Esophagus muscularis mucosa (tissue), 4 donors: ENCODE results near the gene LRRC61. TPM values are rescaled to one million over a fixed set of nuclear protein-coding genes. Genes with fewer than 3 reads are reported as not detected.
A peak's percentile ranks its signal among the peaks of the same experiment; 100 is the strongest.

Experiments used
- DNase-seq: peaks from one replicate; pipeline ENCODE4 v3.0.0-alpha.2; 2017; ENCODE audit errors: extremely low spot score
- H3K27ac ChIP-seq, 4 donors: fragments of 200-600 bp; sonication (generic); replicated peaks in 1 of 4; 1 replicate in 3 of 4; 2 replicates in 1 of 4; pipeline ENCODE4 v1.5.1; 2016 to 2019; ENCODE audit warnings: mild to moderate bottlenecking in 1 of 4
- H3K27me3 ChIP-seq, 4 donors: fragments of 200-600 bp; sonication (generic); one replicate each; pipeline versions ENCODE4 v1.5.1 to v1.6.0; 2016 to 2019
- H3K36me3 ChIP-seq, 4 donors: fragments of 200-600 bp; sonication (generic); one replicate each; pipeline ENCODE4 v1.5.1; 2016 to 2019
- H3K4me1 ChIP-seq, 4 donors: fragments of 200-600 bp; sonication (generic); one replicate each; pipeline ENCODE4 v1.5.1; 2016 to 2019
- H3K4me3 ChIP-seq, 4 donors: fragments of 200-600 bp; sonication (generic); 1 replicate in 2 of 4; 2 replicates in 2 of 4; pipeline ENCODE4 v1.5.1; 2016 to 2019; ENCODE audit warnings: mild to moderate bottlenecking in 4 of 4, moderate library complexity in 1 of 4
- H3K9me3 ChIP-seq, 4 donors: fragments of 200-600 bp; sonication (generic); 1 replicate in 3 of 4; 2 replicates in 1 of 4; pipeline ENCODE4 v1.5.1; 2016 to 2019
- EP300 ChIP-seq: sonication (generic); formaldehyde crosslinking; IDR thresholded peaks from one replicate; pipeline ENCODE4 v1.6.1; 2017; ENCODE audit warnings: antibody characterized with exemption
- POLR2A ChIP-seq: fragments of 450-650 bp; IDR thresholded peaks from one replicate; pipeline ENCODE4 v1.6.1; 2017; ENCODE audit warnings: antibody characterized with exemption, moderate library complexity, mild to moderate bottlenecking, low read depth
- POLR2AphosphoS5 ChIP-seq, 2 donors: sonication (generic); formaldehyde crosslinking; IDR thresholded peaks; one replicate each; pipeline ENCODE4 v1.6.1; 2017; ENCODE audit warnings: antibody characterized with exemption in 2 of 2
- WGBS: methylation state at CpG from one replicate; pipeline ENCODE4 v1.1.5; 2018; 5-methylcytosine and 5-hydroxymethylcytosine counted together
- intact Hi-C: fragments of 100-400 bp; cut with DNase I; formaldehyde crosslinking; loops from one replicate; pipeline ENCODE4 v1.15.1; 2023
- total RNA-seq, 4 donors: library from RNA; depleted of rRNA; stranded (reverse); fragments of >200 nt; gene quantifications; one replicate each; pipeline versions ENCODE4 v1.1.0 to v1.2.1, GENCODE V29; 2016
- TF ChIP-seq, protein P1 (sequence below), 3 experiments: fragments of 200-600 bp in 2 of 3; fragments of 450-650 bp in 1 of 3; sonication (generic) in 2 of 3; IDR thresholded peaks; one replicate each; pipeline ENCODE4 v1.5.1; 2017 to 2019; ENCODE audit warnings: antibody characterized with exemption in 3 of 3, mild to moderate bottlenecking in 2 of 3, moderate library complexity in 1 of 3

The LRRC61 gene
- total RNA-seq, 4 donors from 2014 or later = 7.9 to 16.5 (median 12.4) TPM

DNA sequence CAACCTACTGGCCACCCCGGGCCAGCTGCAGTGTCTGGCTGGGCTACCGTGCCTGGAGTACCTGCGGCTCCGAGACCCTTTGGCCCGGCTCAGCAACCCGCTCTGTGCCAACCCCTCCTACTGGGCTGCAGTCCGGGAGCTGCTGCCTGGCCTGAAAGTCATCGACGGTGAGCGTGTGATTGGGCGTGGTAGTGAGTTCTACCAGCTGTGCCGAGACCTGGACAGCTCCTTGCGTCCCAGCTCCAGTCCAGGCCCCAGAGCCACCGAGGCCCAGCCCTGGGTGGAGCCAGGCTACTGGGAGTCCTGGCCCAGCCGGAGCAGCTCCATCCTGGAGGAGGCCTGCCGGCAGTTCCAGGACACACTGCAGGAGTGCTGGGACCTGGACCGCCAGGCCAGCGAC lies 14.0 kb downstream of the LRRC61 start:
- Histone ChIP-seq H3K27ac (peak overlapping the region; percentile 65 to 93 (median 72)), H3K36me3 (peaks cover 0 to 20% (median 5%) of the 10 kb centered on the region in 4 donors), H3K27me3 (peaks cover 0 to 11% (median 2%) of the 10 kb centered on the region in 4 donors), H3K9me3 (no peaks in the 10 kb centered on the region), H3K4me3 (no peak overlapping the region), H3K4me1 (peaks cover 36 to 84% (median 83%) of the 10 kb centered on the region in 4 donors)
- 80% methylated on average over 12 of the region's 18 CpGs for WGBS
- no peak for DNase-seq
- TF ChIP-seq EP300 = no peak
- no peak for TF ChIP-seq POLR2A
- TF ChIP-seq POLR2AphosphoS5 (IDR thresholded peaks at IDR 0.05) = no peak
- TF ChIP-seq, protein P1, sequence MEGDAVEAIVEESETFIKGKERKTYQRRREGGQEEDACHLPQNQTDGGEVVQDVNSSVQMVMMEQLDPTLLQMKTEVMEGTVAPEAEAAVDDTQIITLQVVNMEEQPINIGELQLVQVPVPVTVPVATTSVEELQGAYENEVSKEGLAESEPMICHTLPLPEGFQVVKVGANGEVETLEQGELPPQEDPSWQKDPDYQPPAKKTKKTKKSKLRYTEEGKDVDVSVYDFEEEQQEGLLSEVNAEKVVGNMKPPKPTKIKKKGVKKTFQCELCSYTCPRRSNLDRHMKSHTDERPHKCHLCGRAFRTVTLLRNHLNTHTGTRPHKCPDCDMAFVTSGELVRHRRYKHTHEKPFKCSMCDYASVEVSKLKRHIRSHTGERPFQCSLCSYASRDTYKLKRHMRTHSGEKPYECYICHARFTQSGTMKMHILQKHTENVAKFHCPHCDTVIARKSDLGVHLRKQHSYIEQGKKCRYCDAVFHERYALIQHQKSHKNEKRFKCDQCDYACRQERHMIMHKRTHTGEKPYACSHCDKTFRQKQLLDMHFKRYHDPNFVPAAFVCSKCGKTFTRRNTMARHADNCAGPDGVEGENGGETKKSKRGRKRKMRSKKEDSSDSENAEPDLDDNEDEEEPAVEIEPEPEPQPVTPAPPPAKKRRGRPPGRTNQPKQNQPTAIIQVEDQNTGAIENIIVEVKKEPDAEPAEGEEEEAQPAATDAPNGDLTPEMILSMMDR (IDR thresholded peaks at IDR 0.05) = no peak
- intact Hi-C loops = no loop called here

DNA sequence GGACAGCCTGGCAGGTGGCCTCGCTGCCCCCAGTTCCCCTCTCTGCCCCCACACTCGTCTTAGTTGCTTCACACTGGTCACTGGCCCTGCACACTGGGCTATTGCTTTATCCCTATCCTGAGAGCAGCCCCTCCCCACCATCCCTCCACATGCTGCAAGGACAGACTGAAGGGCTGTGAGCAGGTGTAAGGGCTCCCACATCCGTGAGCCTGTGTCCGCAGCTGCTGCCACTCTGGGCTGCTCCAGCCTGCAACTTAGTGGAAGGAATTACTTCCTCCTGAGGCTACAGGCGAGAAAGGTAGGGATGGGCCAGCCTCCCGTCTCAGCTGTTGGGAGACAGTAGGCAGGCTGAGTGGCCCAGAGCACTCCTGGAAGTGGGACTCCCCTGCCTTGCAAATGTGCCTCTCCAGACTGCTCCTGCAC lies 14.5 kb downstream of the LRRC61 start:
- peaks cover 0 to 11% (median 2%) of the 10 kb centered on the region in 4 donors for H3K27me3 ChIP-seq
- peaks cover 36 to 85% (median 84%) of the 10 kb centered on the region in 4 donors for H3K4me1 ChIP-seq
- H3K4me3 ChIP-seq = no peak overlapping the region
- H3K27ac ChIP-seq = peak overlapping the region; percentile 65 to 93 (median 72)
- TF ChIP-seq EP300 (no peak), POLR2A (no peak), POLR2AphosphoS5 (IDR thresholded peaks at IDR 0.05) (no peak)
- TF ChIP-seq, protein P1 (IDR thresholded peaks at IDR 0.05) = no peak
- H3K9me3 ChIP-seq = no peaks in the 10 kb centered on the region
- no peak for DNase-seq
- intact Hi-C loops = no loop called here
- H3K36me3 ChIP-seq = peaks cover 0 to 20% (median 5%) of the 10 kb centered on the region in 4 donors
- WGBS = 91% methylated on average over 5 of the region's 6 CpGs

DNA sequence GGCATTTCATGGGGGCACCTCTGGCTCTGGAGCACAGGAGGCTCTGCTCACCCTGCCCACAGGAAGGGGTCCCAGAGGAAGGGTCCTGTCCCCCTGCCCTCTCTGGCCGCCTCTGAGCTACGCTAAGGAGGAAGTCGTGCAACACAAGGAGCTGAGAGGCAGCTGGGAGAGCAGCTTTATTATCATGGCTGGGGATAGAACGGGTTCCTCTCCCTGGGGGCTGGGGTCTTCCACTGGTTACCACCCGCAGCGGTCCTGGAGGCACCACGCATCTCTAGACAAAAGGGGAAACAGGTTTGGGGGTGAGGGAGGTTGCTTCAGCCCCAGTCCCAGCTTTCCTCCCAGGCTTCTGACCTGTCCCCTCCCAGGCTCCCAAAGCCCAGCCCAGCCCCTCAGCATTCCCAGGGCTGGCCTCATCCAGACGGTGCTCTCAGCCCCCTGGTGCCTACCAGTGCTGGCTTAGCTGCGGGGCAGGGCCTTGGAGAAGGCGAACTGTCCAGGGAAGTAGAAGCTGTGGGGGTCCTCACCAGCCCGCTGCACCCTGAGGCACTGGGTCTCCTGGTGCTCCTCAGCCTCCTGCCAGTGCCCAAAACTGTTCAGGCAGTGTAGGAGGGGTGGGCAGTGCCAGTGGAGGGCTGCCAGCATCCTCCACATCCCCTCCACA lies 15.1 kb downstream of the LRRC61 start:
- intact Hi-C loops = no loop called here
- WGBS = 76% methylated on average over 5 of the region's 11 CpGs
- no peak for DNase-seq

DNA sequence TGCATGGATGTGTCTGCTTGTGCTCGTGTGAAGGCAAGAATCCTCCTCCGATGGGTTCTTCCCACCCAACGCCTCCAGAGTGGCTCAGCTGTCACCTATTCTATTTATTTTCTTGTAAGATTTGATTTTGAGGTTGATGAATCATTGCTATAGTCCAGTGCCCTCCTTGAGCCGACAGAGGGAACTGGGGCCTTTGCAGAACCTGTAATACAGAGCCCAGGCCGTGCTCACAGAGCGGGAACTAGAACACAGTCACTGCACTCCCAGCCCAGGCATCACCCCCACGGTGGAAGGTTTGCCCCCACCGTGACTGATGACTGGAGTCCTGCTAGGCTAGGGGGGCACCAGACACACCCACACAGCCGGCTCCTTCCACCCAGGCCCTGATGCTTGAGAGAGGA lies 16.3 kb downstream of the LRRC61 start:
- TF ChIP-seq POLR2A = no peak
- TF ChIP-seq EP300 = no peak
- 66% methylated on average over 5 of the region's 9 CpGs for WGBS
- H3K27ac ChIP-seq = peak overlapping the region; percentile 82 to 93 (median 88)
- H3K9me3 ChIP-seq = peaks cover 0 to 1% (median 0%) of the 10 kb centered on the region in 4 donors
- intact Hi-C loops = no loop called here
- peak overlapping the region; percentile 59 to 79 (median 68) for H3K4me3 ChIP-seq
- peaks cover 0 to 11% (median 2%) of the 10 kb centered on the region in 4 donors for H3K27me3 ChIP-seq
- peaks cover 0 to 16% (median 5%) of the 10 kb centered on the region in 4 donors for H3K36me3 ChIP-seq
- peaks cover 36 to 79% (median 78%) of the 10 kb centered on the region in 4 donors for H3K4me1 ChIP-seq
- no peak for DNase-seq

More for the DNA sequence above, 15.1 kb downstream of the LRRC61 start:
- no peak overlapping the region for H3K4me3 ChIP-seq
- H3K27ac ChIP-seq = peak overlapping the region; percentile 65 to 93 (median 86)
- TF ChIP-seq POLR2AphosphoS5 (IDR thresholded peaks at IDR 0.05) (no peak), POLR2A (no peak), EP300 (no peak)
- TF ChIP-seq, protein P1 (IDR thresholded peaks at IDR 0.05) = no peak
- H3K9me3 ChIP-seq = no peaks in the 10 kb centered on the region
- peaks cover 36 to 85% (median 84%) of the 10 kb centered on the region in 4 donors for H3K4me1 ChIP-seq
- peaks cover 0 to 11% (median 2%) of the 10 kb centered on the region in 4 donors for H3K27me3 ChIP-seq
- H3K36me3 ChIP-seq = peaks cover 0 to 20% (median 5%) of the 10 kb centered on the region in 4 donors

DNA sequence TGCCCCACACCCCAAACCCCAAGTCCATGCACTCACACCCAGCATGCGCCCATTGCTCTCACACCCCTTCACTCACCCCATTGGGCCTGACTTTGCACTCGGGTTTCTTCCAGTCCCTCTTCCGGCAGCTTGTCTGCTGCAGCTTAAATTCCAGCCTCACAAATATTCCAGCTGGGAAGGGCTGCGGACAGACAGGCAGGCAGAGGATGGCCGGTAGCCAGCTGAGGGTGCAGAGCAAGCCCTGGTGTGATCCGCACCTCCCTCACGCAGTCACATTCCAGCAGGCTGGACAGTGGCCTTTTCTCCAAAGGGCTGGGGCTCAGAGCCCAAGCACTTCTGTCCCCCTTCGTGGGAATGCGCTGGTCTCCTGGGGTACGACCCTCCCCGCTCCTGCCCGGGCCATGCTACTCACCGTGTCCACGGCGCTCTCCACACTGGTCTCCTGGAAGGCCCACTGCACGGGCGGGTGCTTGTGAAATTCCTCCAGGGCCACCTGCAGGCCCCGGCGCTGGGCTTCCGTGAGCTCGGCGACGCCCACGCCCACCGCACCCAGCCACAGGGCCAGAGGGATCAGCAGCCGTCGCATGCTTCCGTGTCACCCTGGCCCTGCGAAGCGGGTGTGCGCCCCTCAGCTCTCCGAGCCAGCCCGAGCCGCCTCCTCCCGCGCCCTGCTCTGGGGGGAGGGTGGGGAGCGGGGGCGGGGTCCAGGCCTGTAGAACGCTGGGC lies 17.0 kb downstream of the LRRC61 start:
- WGBS = 12% methylated on average over 21 of the region's 39 CpGs
- Histone ChIP-seq H3K36me3 (peaks cover 0 to 16% (median 5%) of the 10 kb centered on the region in 4 donors), H3K4me1 (peaks cover 32 to 71% (median 70%) of the 10 kb centered on the region in 4 donors), H3K27ac (peak overlapping the region; percentile 82 to 93 (median 88)), H3K27me3 (peaks cover 0 to 11% (median 2%) of the 10 kb centered on the region in 4 donors), H3K9me3 (peaks cover 0 to 2% (median 0%) of the 10 kb centered on the region in 4 donors), H3K4me3 (peak overlapping the region; percentile 59 to 79 (median 68))
- TF ChIP-seq POLR2A = no peak
- no peak for TF ChIP-seq EP300
- peak; percentile 40 to 72 for TF ChIP-seq POLR2AphosphoS5 (IDR thresholded peaks at IDR 0.05)
- TF ChIP-seq, protein P1 (IDR thresholded peaks at IDR 0.05) = peak in 1 of 3 experiments; percentile 15
- intact Hi-C loops = loop anchor here (2.0 kb wide), 1 partner anchor 29 kb away; the partner anchor contains the start of gene REPIN1
- DNase-seq = no peak
